EH (cell line): ENCODE measurements around the gene RNF41.

Experiments used
- DNase-seq: peaks from one replicate; pipeline ENCODE4 v3.0.0-alpha.2; 2015; ENCODE audit warnings: low read depth

RNF41 gene

DNA sequence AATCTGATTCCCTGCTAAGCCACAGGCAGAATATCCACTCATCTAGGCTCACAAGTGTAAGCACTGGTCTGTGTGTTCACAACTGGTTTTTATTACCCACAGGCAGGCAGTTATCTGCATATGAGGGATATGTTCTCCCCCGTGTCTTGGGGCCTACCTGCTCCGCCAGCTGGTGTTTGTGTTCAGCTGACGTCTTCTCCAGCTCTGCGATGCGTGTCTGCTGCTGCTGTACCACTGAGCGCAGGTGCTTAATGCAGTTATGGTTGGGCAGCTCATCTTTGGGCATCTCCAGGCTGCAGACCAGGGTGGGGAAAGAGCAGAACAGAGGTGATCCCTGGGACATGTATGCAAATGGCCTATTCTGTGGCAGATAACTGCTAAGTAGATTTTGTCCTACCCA, 13.7 kb downstream of the RNF41 start:
- DNase-seq = no peak

- DNase-seq = peak; percentile 66
Measured at GRCh38 chr12:56206452-56207166, 15.1 kb downstream of the RNF41 start.

DNA sequence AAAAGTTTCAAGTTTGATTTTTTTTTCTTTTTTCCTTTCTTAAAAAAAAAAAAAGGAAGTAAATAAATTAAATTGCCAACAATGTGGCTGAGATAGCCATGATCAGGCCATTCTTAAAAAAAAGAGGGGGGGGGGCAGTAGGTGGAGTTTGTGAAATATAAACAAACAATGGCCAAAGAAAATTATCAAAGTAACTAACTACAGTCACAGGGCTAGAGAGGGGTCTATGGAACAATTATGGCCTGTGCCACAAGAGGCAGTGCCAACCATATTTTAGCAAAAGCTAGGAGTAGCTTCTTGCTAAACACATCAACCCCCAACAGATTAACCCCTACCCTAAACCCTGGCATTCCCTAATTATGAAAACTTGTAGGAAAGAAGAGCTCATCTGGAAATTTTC, 16.3 kb downstream of the RNF41 start:
- DNase-seq = no peak

GRCh38 chr12:56204275-56204674, 17.4 kb downstream of the RNF41 start:
- DNase-seq = no peak

DNA sequence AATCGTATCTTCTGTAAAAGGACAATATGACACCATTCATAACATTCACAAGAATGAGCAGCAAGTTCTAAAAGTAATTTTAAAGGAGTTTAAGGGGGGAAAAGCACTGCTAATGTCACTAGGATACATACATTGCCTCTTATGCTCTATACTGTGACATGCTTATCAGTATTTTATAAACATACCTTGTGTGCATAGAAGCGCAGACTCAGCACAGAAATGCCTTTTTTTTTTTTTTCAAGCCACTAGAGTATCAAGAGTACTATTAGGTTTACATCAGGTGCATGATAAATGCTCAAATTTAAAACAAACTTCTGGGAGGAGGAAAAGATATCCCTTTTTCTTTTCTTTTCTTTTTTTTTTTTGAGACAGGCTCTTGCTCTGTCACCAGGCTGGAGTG, 18.9 kb downstream of the RNF41 start:
- no peak for DNase-seq

- DNase-seq = no peak
Measured at GRCh38 chr12:56202366-56202765, 19.4 kb downstream of the RNF41 start.

DNA sequence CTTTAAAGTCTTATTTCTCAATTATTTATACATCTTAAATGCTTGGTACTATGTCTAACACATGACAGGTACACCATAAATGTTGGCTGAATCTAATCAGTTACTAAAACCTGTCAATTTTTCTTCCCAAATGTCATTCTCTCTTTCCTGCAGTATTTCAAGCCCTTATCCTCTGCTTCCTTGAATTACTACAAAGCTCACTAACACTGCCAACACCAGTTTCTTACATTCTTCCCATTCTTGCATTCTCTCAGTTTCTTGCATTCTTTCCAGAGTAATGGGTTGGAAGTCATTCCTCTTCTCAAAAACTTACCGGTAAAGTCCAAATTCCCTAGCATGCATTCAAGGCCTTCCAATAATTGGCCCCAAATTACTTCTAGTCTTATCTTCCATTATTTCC, 22.9 kb downstream of the RNF41 start:
- peak; percentile 66 for DNase-seq

DNA sequence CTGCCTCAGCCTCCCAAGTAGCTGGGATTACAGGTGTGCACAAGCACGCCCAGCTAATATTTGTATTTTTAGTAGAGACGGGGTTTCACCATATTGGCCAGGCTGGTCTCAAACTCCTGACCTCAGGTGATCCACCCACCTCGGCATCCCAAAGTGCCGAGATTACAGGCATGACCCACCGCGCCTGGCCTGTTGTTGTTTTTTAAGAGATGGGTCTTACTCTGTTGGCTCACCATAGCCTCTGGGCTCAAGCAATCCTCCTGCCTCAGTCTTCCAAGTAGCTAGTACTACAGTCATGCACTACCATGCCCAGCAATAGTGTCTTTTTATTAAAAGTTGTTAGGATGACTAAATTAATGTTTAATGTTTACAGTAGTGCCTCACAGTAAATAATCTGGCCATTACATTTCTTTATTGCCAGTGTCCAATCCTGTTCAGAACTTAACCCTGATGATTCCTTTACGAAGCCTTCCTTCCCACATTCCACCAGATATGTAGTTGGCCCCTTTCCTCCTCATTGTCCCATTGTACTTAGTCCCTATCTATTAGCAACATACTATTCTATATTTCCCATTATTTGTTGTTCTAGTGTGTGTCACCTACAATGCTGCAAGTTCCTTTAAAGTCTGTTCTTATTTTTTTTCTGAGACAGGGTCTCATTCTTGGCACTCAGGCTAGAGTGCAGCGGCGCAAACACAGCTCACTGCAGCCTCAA, 23.6 kb downstream of the RNF41 start:
- no peak for DNase-seq

DNA sequence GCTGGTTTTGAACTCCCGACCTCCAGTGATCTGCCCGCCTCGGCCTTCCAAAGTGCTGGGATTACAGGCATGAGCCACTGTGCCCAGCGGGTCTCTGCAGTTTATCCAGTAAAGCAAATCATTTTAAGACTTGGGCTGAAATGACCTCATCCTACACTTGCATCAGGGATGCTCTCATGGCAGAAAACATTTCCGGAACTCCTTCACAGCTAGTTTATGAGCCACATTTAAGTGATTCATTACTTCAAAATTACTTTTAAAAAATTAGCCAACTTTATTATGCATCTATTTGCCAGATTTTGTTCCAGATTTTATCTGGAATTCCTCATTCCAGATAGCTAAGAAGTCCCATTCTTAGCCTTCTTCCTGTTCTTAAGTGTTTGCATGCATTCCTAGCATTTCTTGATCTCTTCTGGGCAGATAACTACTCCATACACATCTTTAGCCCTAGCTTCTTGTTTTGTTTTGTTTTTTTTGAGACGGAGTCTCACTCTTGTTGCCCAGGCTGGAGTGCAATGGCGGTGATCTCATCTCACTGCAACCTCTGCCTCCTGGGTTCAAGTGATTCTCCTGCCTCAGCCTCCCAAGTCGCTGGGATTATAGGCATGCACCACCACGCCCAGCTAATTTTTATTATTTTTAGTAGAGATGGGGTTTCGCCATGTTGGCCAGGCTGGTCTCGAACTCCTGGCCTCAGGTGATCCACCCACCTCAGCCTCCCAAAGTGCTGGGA, 24.7 kb downstream of the RNF41 start:
- peak; percentile 99 for DNase-seq

DNA sequence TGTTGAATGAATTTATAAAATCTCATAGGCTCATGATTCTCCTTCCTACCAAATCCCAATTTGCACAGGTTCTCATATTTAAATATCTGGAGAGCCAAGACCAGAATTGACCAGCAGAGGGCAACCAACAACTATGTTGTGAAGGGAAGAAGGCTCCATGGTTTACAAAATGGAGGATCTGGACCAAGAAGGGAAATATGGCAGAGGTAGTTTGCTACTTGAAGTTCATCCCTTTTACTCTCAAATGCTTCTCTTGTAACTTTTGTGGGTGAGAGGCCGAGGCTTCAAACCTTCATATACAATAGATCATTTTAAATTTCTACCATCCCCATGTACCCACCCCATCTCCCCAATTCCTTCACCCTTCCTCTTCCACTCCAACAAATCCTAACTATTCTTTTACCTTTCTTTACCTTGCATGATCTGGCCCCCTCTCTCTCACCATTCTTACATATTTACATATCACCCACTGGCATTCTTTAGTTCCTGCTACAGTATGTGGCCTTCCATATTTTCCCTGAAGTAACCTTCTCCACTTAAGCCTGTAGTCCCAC, 28.6 kb downstream of the RNF41 start:
- peak; percentile 84 for DNase-seq

DNA sequence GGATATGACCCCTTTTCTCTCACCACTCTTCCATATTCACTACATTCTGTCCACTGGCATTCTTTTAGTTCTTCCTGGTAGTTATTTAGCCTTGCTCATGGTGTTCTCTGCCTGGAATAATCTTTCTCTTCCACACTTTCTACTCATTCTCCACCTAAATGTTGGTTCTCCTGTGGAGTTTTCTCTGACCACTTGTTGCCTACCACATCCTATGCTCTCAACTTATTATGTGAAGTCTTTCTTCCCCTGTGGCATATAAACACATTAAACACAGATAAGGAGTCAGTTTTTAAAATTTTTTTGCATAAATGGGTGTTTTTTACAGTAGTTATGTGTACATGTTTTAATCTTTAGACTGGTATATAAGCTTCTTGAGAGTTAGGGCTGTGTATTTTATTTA, 29.1 kb downstream of the RNF41 start:
- DNase-seq = no peak

DNA sequence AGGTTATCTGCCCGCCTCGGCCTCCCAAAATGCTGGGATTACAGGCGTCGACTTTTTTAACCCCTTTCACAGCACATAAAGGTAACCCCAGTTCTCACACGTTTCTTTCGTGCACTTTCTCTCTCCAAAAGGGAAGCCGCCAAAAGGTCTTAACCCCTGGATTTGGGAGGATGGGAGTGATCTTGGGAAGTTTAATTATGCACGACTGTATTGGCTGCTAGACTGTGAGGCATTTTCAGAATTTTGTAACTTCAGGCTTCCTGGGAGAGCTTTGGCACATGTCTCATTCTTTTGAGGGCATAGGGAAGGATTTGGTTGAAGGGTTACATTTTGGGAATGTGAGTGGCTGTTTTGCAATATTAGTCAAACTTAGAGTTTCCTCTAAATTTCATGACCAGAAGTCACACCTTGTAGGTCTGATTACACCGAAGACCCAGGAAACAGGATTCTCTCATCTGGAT, 31.0 kb downstream of the RNF41 start:
- DNase-seq = peak; percentile 47

GRCh38 chr12:56189918-56190694, 31.6 kb downstream of the RNF41 start:
- peak; percentile 85 for DNase-seq

- peak; percentile 90 for DNase-seq
Measured at GRCh38 chr12:56189099-56189917, 32.4 kb downstream of the RNF41 start, which contains the start of gene SMARCC2. TSS of gene SMARCC2 (minus strand) at chr12:56189483. CDS start at chr12:56189461, 22 bp downstream.

DNA sequence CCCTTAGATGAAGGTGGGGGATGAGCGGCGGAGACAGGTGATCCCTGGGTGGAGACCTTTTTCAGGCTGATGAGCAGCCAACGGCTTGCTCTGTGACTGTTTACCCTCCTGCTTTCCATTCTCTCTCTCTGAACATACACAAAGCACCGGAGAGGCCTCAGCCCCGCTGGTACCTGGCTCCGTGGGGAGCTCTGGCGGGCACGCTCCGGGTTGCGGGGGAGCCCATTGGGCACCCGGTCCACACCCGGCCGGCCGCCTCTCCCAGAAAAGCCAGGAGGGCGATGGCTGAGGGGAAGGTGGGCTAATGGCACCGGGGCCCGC, 33.0 kb downstream of the RNF41 start:
- no peak for DNase-seq

GRCh38 chr12:56188131-56188777, 33.5 kb downstream of the RNF41 start:
- DNase-seq = peak; percentile 40

DNA sequence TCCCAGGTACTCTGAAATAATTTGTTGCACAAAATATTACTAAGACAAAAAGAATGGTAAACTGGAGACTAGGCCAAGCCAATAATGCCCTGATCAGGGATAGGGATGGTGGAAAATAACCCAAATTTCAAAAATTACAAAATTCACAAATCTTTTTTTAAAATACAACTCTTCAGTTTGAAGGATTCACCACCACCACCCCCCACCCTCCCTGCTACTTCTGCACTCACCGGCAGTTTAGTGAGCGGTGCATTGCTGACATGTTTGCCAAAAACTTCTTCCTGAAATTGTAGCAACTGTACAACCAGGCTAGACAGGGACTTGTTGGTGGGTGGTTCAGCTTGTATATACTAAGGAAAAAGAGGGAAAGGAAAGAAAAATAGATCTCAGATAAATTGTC, 34.8 kb downstream of the RNF41 start:
- no peak for DNase-seq

DNA sequence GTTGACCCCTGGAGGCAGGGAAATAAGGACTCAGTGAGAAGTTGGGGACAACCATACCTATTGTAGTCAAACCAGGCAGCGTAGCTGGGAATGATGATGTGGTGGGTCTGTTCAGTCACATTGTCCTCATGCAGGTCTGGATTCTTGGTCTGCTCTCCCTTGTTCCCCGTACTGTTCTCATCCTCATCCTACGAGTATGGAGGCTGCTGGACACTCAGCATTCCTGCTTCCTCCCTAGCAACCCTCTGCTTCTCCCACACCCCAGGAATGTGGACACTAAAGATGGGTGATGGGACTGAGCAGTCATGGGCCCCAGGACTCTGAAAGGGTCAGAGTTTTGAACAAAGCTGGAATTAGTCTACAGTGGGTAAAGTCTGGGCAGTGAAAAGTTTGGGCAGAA, 43.4 kb downstream of the RNF41 start:
- no peak for DNase-seq

DNA sequence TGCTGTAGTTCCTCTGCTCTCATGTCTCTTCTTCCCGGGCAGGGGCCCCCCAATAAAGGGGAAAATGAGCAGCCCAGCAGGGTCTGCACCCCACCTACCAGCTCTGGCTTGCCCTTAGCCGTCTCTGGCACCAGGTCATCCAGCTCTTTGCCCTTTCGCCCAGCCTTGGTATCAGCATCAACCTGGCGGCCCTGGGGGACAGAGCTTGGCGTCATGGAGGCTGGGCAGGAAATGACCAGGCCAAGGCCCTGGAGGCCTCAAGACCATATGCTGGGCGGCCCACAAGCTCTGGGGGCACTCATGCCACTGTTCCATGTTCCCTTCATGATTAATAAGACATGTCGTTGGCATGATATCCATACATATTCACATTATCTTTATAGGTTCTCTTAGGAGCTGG, 48.9 kb downstream of the RNF41 start:
- no peak for DNase-seq

DNA sequence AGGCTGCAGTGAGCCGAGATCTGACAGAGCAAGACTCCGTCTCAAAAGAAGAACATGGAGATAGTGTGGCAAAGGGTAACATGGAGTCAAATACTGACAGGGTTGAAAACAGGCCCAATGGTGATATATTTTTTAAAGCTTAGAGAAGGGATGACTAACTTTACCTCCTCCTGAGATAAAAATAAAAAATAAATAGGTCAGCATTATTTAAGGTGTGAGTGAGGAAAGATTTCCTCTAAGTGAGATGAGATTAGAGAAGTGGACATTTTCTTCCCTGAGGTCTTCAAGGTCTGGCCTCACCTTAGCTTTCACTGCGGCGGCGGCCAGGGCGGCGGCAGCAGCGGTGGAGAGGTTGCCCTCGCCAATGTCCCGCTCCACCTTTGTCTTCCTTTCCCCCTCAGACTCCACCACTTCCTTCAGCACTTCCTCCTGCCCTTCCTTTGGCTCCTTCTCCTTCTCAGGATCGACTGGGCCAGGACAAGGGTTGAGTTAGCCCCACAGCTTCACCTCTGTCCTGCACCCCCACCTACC, 52.4 kb downstream of the RNF41 start:
- DNase-seq = no peak
